ENCODE data around the gene GLIS2. TPM values are rescaled to one million over a fixed set of nuclear protein-coding genes. Genes with fewer than 3 reads are reported as not detected.

GLIS2 gene
- total and polyA plus RNA-seq, 7 experiments from 2014 or later: 0.53 TPM; not detected in 6

DNA sequence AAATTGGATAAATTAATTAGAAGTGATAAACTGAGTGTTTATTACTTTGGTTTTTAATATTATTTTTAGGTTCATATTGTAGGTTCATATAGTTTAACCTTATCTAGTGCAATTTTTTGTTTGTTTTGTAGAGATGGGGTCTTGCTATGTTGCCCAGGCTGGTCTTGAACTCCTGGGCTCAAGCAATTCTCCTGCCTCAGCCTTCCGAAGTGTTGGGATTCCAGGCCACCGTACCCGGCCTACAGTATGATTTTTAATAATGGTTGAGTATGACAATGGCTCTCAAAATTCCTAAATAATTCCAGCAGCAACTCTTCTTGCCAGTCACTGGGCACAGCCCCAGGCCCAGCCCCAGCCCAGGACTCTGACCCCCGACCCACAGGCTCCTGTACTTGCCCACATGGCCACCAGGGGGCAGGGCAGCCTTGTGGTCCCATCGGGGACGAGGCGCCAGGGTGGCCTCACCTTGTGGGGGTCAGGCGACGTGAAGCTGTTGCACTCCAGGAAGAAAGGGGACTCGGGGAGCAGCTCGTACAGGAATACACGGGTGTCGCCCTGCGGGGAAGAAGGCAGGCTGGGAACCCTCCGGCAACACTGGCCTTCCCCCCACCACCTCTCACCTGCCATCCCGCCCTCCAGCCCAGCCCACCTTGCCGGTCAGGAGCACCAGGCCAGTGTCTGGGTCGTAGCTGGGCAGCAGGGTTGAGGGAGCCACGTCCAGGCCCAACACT, 43.1 kb downstream of the GLIS2 start:
- no peaks in the 10 kb centered on the region for H3K9me3 ChIP-seq (ENCODE audit: control insufficient read depth in 2 of 3, low read length in 3 of 3)
- DNase-seq: peak; percentile 43 to 76 (median 61)
- POLR2A ChIA-PET: interaction anchor here (0.6 kb wide), 1 partner anchor 495 kb away, joined by 3 read pairs; no protein-coding TSS in a partner anchor

DNA sequence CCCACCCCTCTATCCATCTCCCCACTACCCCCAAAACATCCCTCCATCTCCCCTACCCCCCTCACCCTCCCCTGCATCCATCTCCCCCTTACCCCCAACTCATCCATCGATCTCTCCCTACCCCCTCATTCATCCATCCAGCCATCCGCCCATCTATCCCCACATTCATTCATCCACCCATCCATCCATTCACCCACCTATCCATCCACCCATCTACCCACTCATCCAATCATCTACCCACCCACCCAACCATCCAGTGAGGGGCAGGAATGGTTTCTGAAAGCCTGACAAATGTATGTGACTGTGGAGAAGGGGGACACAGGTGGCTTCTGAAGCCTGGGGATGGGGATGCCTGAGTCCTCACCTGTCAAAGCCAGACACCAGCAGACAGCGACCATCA, 44.0 kb downstream of the GLIS2 start:
- no peaks in the 10 kb centered on the region for H3K4me1 ChIP-seq (ENCODE audit: control insufficient read depth in 2 of 2, insufficient read depth in 2 of 2, low read length in 2 of 2)
- Mint-ChIP-seq H3K4me1 (peaks cover 0 to 9% (median 0%) of the 10 kb centered on the region in 7 donors), H3K9me3 (no peaks in the 10 kb centered on the region), H3K27me3 (no peaks in the 10 kb centered on the region), H3K4me3 (no peak overlapping the region), H3K27ac (peak overlapping the region in 3 of 9 donors; percentile 17 to 36 (median 25)), H3K36me3 (peaks cover 3 to 14% (median 7%) of the 10 kb centered on the region in 5 donors)
- no peaks in the 10 kb centered on the region for H3K27me3 ChIP-seq (ENCODE audit: control insufficient read depth in 2 of 2, insufficient read depth in 2 of 2, low read length in 2 of 2)
- intact Hi-C loops (cut with micrococcal nuclease): loop anchor here (1.0 to 10.0 kb wide), 8 partner anchors 42 to 715 kb away; partner anchors contain the start of genes ALG1 (in 1 of the 2), ANKS3 (in 1 of the 2), DNAAF8 (in 1 of the 2) and NUDT16L1 (in 1 of the 2)
- no peaks in the 10 kb centered on the region for H3K9me3 ChIP-seq (ENCODE audit: control insufficient read depth in 2 of 3, low read length in 3 of 3)
- H3K4me3 ChIP-seq (ENCODE audit: low read length): no peak overlapping the region
- CTCF ChIA-PET: no interaction called here
- POLR2A ChIA-PET: no interaction called here
- DNase-seq (no peak), ATAC-seq (no peak)
- H3K27ac ChIP-seq (ENCODE audit: low read depth, low read length): no peak overlapping the region
- H3K36me3 ChIP-seq (ENCODE audit: control insufficient read depth in 2 of 3, insufficient read depth in 3 of 3, low read length in 3 of 3): peaks cover 4 to 86% (median 12%) of the 10 kb centered on the region in 3 experiments

More for the DNA sequence above, 43.1 kb downstream of the GLIS2 start:
- no peak overlapping the region for H3K4me3 ChIP-seq (ENCODE audit: low read length)
- H3K4me1 Mint-ChIP-seq: peaks cover 0 to 11% (median 0%) of the 10 kb centered on the region in 7 donors
- H3K36me3 ChIP-seq (ENCODE audit: control insufficient read depth in 2 of 3, insufficient read depth in 3 of 3, low read length in 3 of 3): peaks cover 4 to 85% (median 12%) of the 10 kb centered on the region in 3 experiments
- intact Hi-C loops (cut with micrococcal nuclease): loop anchor here (1.0 to 10.0 kb wide), 8 partner anchors 43 to 716 kb away; partner anchors contain the start of genes ALG1 (in 1 of the 2), ANKS3 (in 1 of the 2), DNAAF8 (in 1 of the 2) and NUDT16L1 (in 1 of the 2)
- no peaks in the 10 kb centered on the region for H3K4me1 ChIP-seq (ENCODE audit: control insufficient read depth in 2 of 2, insufficient read depth in 2 of 2, low read length in 2 of 2)
- no peak overlapping the region for H3K27ac ChIP-seq (ENCODE audit: low read depth, low read length)
- no peaks in the 10 kb centered on the region for H3K27me3 Mint-ChIP-seq
- peak; percentile 81 for ATAC-seq
- no peaks in the 10 kb centered on the region for H3K9me3 Mint-ChIP-seq
- no peak overlapping the region for H3K4me3 Mint-ChIP-seq
- no peaks in the 10 kb centered on the region for H3K27me3 ChIP-seq (ENCODE audit: control insufficient read depth in 2 of 2, insufficient read depth in 2 of 2, low read length in 2 of 2)
- H3K36me3 Mint-ChIP-seq: peaks cover 3 to 17% (median 7%) of the 10 kb centered on the region in 5 donors
- CTCF ChIA-PET: interaction anchor here (0.7 to 0.9 kb wide), 5 partner anchors 44 to 189 kb away, joined by 3 to 4 read pairs (median 3); no protein-coding TSS in a partner anchor
- H3K27ac Mint-ChIP-seq: peak overlapping the region in 6 of 9 donors; percentile 37 to 94 (median 62)

DNA sequence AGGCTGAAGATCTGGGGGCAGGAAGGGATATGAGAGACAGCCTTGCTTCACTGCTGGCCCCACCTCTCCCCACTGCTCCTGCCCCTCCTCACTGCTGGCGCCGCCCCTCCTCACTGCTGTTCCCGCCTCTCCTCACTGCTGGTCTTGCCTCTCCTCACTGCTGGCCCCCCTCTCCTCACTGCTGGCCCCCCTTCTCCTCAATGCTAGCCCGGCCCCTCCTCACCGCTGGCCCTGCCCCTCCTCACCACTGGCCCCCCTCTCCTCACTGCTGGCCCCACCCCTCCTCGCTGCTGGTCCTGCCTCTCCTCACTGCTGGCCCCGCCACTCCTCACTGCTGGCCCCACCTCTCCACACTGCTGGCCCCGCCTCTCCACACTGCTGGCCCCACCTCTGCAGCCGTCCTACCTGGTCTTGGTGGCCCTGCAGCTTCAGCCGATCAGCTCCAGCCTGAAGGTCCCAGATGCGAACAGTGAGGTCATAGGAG, 44.7 kb downstream of the GLIS2 start:
- Histone ChIP-seq H3K9me3 (ENCODE audit: control insufficient read depth in 2 of 3, low read length in 3 of 3) (no peaks in the 10 kb centered on the region), H3K36me3 (ENCODE audit: control insufficient read depth in 2 of 3, insufficient read depth in 3 of 3, low read length in 3 of 3) (peaks cover 4 to 89% (median 12%) of the 10 kb centered on the region in 3 experiments), H3K27ac (ENCODE audit: low read depth, low read length) (no peak overlapping the region), H3K4me3 (ENCODE audit: low read length) (no peak overlapping the region), H3K27me3 (ENCODE audit: control insufficient read depth in 2 of 2, insufficient read depth in 2 of 2, low read length in 2 of 2) (no peaks in the 10 kb centered on the region), H3K4me1 (ENCODE audit: control insufficient read depth in 2 of 2, insufficient read depth in 2 of 2, low read length in 2 of 2) (no peaks in the 10 kb centered on the region)
- DNase-seq: no peak
- ChIA-PET POLR2A (no interaction called here), CTCF (no interaction called here)
- Mint-ChIP-seq H3K36me3 (peaks cover 3 to 13% (median 7%) of the 10 kb centered on the region in 5 donors), H3K4me3 (no peak overlapping the region), H3K4me1 (peaks cover 0 to 8% (median 0%) of the 10 kb centered on the region in 7 donors), H3K27me3 (no peaks in the 10 kb centered on the region), H3K27ac (peak overlapping the region in 2 of 9 donors; percentile 36 to 56), H3K9me3 (no peaks in the 10 kb centered on the region)
- peak; percentile 24 for ATAC-seq
- intact Hi-C loops (cut with micrococcal nuclease): no loop called here

DNA sequence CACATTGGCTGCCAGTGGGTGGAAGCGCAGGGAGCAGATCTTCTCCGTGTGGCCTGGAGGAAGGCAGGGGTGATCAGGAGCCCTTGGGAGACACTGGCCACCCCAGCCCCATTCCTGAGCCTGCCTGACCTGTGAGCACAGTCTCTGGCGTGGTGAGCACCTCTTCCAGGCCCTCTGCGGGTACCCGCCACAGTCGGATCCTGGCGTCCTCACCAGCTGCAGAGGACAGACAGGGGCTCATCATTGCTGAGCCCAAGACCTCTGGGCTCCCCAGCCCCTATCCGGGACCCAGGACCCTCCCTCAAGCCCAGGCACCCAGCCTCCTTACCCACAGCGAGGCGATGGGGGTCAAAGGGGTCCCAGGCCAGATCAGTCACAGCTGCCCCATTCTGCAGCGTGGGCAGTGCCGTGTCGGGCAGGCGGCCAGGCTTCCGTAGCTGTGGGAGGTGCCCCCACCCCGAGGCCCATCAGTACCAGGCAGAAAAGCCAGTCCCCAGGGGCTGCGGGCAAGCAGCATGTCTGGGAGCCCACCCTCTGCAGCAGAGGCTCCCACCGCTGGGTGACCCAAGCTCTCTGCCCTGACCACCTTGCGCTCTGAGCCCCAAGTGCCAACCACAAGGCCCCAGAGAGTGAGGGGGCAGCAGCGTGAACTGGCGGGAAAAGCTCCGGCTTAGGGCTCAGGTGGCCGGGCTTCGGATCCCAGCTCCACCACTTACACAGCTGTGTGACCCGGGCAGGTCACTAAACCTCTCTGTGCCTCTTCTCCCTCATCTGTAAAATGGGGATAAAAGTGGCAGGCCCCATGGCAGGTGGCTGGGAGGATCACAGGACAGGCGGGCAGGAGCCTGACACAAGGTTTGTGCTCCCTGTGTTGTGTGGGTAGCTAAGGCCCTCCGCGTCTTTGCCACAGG, 45.4 kb downstream of the GLIS2 start:
- Histone ChIP-seq H3K27me3 (ENCODE audit: control insufficient read depth in 2 of 2, insufficient read depth in 2 of 2, low read length in 2 of 2) (no peaks in the 10 kb centered on the region), H3K36me3 (ENCODE audit: control insufficient read depth in 2 of 3, insufficient read depth in 3 of 3, low read length in 3 of 3) (peaks cover 4 to 96% (median 12%) of the 10 kb centered on the region in 3 experiments), H3K4me1 (ENCODE audit: control insufficient read depth in 2 of 2, insufficient read depth in 2 of 2, low read length in 2 of 2) (no peaks in the 10 kb centered on the region), H3K4me3 (ENCODE audit: low read length) (no peak overlapping the region), H3K27ac (ENCODE audit: low read depth, low read length) (no peak overlapping the region), H3K9me3 (ENCODE audit: control insufficient read depth in 2 of 3, low read length in 3 of 3) (no peaks in the 10 kb centered on the region)
- peaks cover 3 to 13% (median 7%) of the 10 kb centered on the region in 5 donors for H3K36me3 Mint-ChIP-seq
- ChIA-PET CTCF (interaction anchor here (0.7 kb wide), 1 partner anchor 225 kb away, joined by 3 read pairs; no protein-coding TSS in a partner anchor), POLR2A (no interaction called here)
- ATAC-seq (no peak), DNase-seq (no peak)
- H3K9me3 Mint-ChIP-seq: no peaks in the 10 kb centered on the region
- H3K27me3 Mint-ChIP-seq: no peaks in the 10 kb centered on the region
- peaks cover 0 to 8% (median 0%) of the 10 kb centered on the region in 7 donors for H3K4me1 Mint-ChIP-seq
- peak overlapping the region in 1 of 9 donors; percentile 56 for H3K27ac Mint-ChIP-seq
- H3K4me3 Mint-ChIP-seq: no peak overlapping the region
- intact Hi-C loops (cut with micrococcal nuclease): no loop called here

DNA sequence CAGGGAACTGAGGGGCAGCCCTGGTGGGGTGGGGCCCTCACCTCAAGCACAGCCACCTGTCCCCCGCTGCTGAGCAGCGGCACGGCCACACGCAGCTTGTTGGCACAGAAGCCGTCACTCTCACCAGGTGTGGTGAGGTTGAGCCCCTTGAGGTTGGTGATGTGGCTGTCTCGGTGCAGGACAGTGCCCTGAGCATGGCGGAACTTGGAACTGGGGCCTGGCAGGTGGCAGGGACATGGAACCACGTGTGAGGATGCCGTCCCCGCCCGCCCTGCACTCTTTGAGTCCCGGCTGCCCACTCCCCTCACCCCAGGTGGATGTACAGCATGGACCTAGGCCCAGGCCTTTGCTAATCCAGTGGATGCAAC, 46.1 kb downstream of the GLIS2 start:
- Mint-ChIP-seq H3K36me3 (peaks cover 3 to 13% (median 7%) of the 10 kb centered on the region in 5 donors), H3K4me3 (no peak overlapping the region), H3K27ac (no peak overlapping the region), H3K4me1 (peaks cover 0 to 8% (median 0%) of the 10 kb centered on the region in 7 donors), H3K27me3 (no peaks in the 10 kb centered on the region), H3K9me3 (no peaks in the 10 kb centered on the region)
- Histone ChIP-seq H3K9me3 (ENCODE audit: control insufficient read depth in 2 of 3, low read length in 3 of 3) (no peaks in the 10 kb centered on the region), H3K4me3 (ENCODE audit: low read length) (no peak overlapping the region), H3K27ac (ENCODE audit: low read depth, low read length) (no peak overlapping the region), H3K36me3 (ENCODE audit: control insufficient read depth in 2 of 3, insufficient read depth in 3 of 3, low read length in 3 of 3) (peaks cover 4 to 98% (median 12%) of the 10 kb centered on the region in 3 experiments), H3K4me1 (ENCODE audit: control insufficient read depth in 2 of 2, insufficient read depth in 2 of 2, low read length in 2 of 2) (no peaks in the 10 kb centered on the region), H3K27me3 (ENCODE audit: control insufficient read depth in 2 of 2, insufficient read depth in 2 of 2, low read length in 2 of 2) (no peaks in the 10 kb centered on the region)
- DNase-seq: no peak
- CTCF ChIA-PET: interaction anchor here (0.7 kb wide), 1 partner anchor 224 kb away, joined by 3 read pairs; no protein-coding TSS in a partner anchor
- intact Hi-C loops (cut with micrococcal nuclease): no loop called here
- POLR2A ChIA-PET: no interaction called here
- ATAC-seq: no peak

DNA sequence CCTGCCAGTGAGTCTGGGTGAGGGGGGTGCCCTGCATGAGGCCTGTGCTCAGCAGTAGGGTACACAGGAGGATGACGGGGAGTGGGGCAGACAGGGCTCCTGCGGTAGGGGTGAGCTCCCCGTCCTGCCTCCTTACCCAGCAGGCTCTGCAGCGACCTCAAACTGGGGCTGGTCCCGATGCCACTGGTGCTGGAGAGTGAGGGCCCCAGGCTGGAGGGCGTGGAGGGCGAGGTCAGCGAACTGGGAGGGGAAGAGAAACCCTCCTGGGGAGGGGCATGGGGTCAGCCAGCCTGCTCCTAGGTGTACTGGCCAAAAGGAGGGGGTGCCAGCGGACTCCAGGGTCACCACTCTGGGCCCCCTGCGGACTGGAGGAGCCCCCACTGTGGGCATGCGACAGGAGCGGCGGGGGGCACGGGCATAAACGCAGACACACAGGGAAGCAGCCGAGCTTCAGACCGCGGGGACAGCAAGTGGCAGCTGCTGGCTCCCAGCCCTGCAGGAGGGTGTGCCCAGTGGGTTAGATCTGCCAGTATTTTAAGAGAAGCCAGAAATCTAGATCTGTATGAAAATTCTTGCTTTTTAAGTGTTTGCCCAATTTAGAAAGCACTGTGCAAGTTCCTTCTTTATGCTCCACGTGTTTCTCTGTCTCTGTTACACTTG, 46.7 kb downstream of the GLIS2 start:
- peaks cover 0 to 3% (median 0%) of the 10 kb centered on the region in 11 donors for H3K9me3 Mint-ChIP-seq
- intact Hi-C loops (cut with micrococcal nuclease): no loop called here
- H3K4me1 Mint-ChIP-seq: peaks cover 0 to 12% (median 3%) of the 10 kb centered on the region in 7 donors
- no peak overlapping the region for H3K4me3 ChIP-seq (ENCODE audit: low read length)
- H3K27me3 Mint-ChIP-seq: no peaks in the 10 kb centered on the region
- no peak overlapping the region for H3K4me3 Mint-ChIP-seq
- H3K36me3 Mint-ChIP-seq: peaks cover 3 to 14% (median 7%) of the 10 kb centered on the region in 5 donors
- no peaks in the 10 kb centered on the region for H3K4me1 ChIP-seq (ENCODE audit: control insufficient read depth in 2 of 2, insufficient read depth in 2 of 2, low read length in 2 of 2)
- no peaks in the 10 kb centered on the region for H3K27me3 ChIP-seq (ENCODE audit: control insufficient read depth in 2 of 2, insufficient read depth in 2 of 2, low read length in 2 of 2)
- H3K36me3 ChIP-seq (ENCODE audit: control insufficient read depth in 2 of 3, insufficient read depth in 3 of 3, low read length in 3 of 3): peaks cover 9 to 98% (median 12%) of the 10 kb centered on the region in 3 experiments
- POLR2A ChIA-PET: no interaction called here
- peak overlapping the region in 1 of 9 donors; percentile 34 for H3K27ac Mint-ChIP-seq
- H3K9me3 ChIP-seq (ENCODE audit: control insufficient read depth in 2 of 3, low read length in 3 of 3): no peaks in the 10 kb centered on the region
- no peak for DNase-seq
- no peak for ATAC-seq
- H3K27ac ChIP-seq (ENCODE audit: low read depth, low read length): no peak overlapping the region
- CTCF ChIA-PET: interaction anchor here (0.5 kb wide), 1 partner anchor 109 kb away, joined by 3 read pairs; no protein-coding TSS in a partner anchor

Data from naive thymus-derived CD4-positive, alpha-beta T cell (primary cell).